Raji (cell line): ENCODE measurements around the gene BEGAIN.

ENCODE experiments used
- POLR2A ChIP-seq: IDR thresholded peaks from 2 replicates; pipeline ENCODE4 v1.6.1; 2011; ENCODE audit warnings: low read depth, low read length, control low read depth; ENCODE audit not compliant: insufficient read depth

The BEGAIN gene

GRCh38 chr14:100495917-100496316, 91.3 kb downstream of the BEGAIN start:
- no peak for TF ChIP-seq POLR2A

- no peak for TF ChIP-seq POLR2A
Measured at GRCh38 chr14:100494645-100495044, 92.6 kb downstream of the BEGAIN start.

GRCh38 chr14:100490252-100490651, 97.0 kb downstream of the BEGAIN start:
- no peak for TF ChIP-seq POLR2A

- no peak for TF ChIP-seq POLR2A
Measured at GRCh38 chr14:100488057-100488456, 99.2 kb downstream of the BEGAIN start.

GRCh38 chr14:100487304-100487703, 99.9 kb downstream of the BEGAIN start:
- TF ChIP-seq POLR2A, result no peak
